ENCODE measurements around the gene PAPOLB.
A peak's percentile ranks its signal among the peaks of the same experiment; 100 is the strongest.

PAPOLB gene

DNA sequence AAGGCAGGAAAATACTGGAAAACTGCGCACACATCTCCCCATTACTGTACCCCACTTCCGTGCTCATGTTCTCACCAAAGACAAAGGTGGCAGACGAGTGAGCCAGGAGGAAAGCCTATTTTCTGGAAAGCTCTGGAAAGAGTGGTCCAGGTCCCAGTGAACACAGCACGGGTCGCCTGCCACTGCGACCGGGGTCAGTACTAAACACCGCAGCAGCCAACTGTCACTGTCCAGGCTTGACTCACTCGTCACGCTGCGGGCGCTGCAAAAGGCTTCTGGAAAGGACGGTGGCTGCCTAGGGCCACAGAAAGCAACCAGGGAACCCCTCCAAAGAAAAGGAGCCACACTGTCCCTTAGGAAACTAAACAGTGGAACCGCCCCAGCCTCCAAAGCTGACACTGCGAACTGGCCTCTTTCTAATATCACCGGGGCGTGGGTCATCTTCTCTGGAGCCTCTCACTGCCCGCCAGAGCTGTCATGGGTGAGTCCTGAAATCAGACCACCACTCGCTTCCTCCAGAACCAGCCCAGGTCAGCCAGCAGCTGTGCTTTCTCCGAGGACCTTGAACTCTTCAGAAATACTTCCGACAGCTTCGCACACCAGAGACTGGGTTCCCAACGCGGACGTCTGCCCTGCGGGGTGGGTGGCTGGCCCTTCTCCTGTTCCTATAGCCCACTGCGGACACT lies 17.7 kb upstream of the PAPOLB start:
- in situ Hi-C loops (cut with HindIII; ENCODE audit: low sequenced_read_pairs): no loop called here
- TF ChIP-seq, protein P1, sequence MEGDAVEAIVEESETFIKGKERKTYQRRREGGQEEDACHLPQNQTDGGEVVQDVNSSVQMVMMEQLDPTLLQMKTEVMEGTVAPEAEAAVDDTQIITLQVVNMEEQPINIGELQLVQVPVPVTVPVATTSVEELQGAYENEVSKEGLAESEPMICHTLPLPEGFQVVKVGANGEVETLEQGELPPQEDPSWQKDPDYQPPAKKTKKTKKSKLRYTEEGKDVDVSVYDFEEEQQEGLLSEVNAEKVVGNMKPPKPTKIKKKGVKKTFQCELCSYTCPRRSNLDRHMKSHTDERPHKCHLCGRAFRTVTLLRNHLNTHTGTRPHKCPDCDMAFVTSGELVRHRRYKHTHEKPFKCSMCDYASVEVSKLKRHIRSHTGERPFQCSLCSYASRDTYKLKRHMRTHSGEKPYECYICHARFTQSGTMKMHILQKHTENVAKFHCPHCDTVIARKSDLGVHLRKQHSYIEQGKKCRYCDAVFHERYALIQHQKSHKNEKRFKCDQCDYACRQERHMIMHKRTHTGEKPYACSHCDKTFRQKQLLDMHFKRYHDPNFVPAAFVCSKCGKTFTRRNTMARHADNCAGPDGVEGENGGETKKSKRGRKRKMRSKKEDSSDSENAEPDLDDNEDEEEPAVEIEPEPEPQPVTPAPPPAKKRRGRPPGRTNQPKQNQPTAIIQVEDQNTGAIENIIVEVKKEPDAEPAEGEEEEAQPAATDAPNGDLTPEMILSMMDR (IDR thresholded peaks at IDR 0.05; ENCODE audit: low read depth, low read length): no peak
- no peak overlapping the region for H3K4me3 ChIP-seq (ENCODE audit: low read depth, low read length)
- DNase-seq (ENCODE audit: low read depth, low spot score): no peak

DNA sequence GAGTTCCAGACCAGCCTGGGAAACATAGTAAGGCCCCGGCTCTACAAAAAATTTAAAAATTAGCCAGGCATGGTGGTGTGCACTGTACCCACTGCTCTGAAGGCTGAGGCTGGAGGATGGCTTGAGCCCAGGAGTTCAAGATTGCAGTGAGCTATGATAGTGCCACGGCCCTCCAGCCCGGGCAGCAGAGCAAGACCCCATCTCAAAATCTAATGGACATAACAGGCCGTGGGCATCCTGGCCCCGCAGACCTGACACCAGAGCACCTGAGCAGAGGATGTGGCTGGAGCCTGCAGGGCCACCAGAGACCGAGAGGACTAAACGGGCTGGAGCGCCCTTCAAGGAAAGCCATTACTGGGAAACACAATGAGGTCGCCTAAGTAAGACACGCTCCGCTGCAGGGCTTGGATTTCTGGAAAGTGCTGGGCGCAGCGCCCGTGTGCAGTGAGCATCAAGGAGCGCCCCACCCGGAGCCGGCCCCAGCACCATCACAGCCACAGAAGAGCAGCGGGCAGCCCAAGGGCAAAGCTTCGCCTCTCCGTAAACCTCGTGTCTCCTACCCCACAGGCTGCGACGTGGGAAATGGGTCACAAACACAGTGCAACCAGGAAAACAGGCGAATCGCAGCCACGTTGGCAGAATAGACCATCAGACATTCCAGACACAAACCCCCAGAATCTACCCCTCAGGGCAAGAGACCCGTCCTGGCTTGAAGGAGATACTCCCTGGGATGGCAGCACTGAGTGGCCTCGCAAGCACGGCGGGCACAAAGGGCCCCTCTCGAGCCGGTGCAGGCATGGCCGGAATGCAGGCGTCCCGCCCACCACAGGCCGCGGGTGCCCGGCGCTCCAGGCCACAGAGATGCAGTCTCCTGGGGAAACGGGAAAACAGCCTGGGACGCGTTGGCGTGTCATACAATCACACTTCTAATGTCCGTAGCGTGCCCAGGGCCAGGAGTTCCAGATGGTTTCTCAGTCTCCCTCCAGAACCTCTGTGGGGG lies 16.8 kb upstream of the PAPOLB start:
- TF ChIP-seq, protein P1 (IDR thresholded peaks at IDR 0.05; ENCODE audit: low read depth, low read length): no peak
- peak; percentile 9 for DNase-seq (ENCODE audit: low read depth, low spot score)
- in situ Hi-C loops (cut with HindIII; ENCODE audit: low sequenced_read_pairs): no loop called here
- no peak overlapping the region for H3K4me3 ChIP-seq (ENCODE audit: low read depth, low read length)

GRCh38 chr7:4876586-4876985 lies 14.8 kb upstream of the PAPOLB start:
- TF ChIP-seq, protein P1 (IDR thresholded peaks at IDR 0.05; ENCODE audit: low read depth, low read length): no peak
- DNase-seq (ENCODE audit: low read depth, low spot score): no peak
- H3K4me3 ChIP-seq (ENCODE audit: low read depth, low read length): no peak overlapping the region
- in situ Hi-C loops (cut with HindIII; ENCODE audit: low sequenced_read_pairs): no loop called here

- no peak overlapping the region for H3K4me3 ChIP-seq (ENCODE audit: low read depth, low read length)
- TF ChIP-seq, protein P1 (IDR thresholded peaks at IDR 0.05; ENCODE audit: low read depth, low read length): no peak
- no peak for DNase-seq (ENCODE audit: low read depth, low spot score)
- in situ Hi-C loops (cut with HindIII; ENCODE audit: low sequenced_read_pairs): no loop called here
Measured at GRCh38 chr7:4875391-4875790, 13.6 kb upstream of the PAPOLB start.

DNA sequence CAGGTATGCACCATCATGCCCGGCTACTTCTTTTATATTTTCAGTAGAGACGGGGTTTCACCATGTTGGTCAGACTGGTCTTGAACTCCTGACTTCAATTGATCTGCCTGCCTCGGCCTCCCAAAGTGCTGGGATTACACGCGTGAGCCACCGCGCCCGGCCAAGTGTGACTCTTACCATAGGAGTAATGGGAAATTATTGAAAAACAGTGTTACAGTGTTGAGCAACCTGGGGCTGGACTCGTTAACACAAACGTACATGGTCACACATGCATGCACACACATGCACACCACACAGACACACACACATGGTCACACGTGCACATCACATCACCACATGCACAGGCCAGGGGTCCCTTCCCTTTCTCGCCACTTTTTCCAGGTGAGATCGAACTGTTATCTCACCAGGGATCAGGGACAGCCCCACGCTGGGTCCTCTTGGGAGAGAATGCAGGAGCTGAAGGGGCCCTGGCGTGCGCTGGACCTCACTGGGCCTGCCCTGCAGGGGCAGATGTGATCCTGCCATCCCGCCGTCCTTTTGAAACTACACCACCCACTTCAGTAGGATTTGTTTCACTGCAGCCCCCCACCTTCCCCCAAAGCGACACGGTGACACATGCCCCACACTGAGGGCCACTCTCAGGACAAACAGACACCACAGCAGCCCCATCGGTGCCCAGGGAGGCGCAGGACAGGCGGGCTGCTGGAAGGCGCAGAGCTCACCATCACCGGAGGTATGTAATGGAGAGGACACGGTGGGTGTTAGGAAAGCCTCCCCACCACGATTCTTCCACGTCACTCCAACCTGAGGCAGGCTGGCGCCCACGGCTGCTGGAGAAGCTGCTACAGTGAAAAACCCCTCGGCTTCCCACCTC lies 11.5 kb upstream of the PAPOLB start:
- no peak for DNase-seq (ENCODE audit: low read depth, low spot score)
- in situ Hi-C loops (cut with HindIII; ENCODE audit: low sequenced_read_pairs): no loop called here
- TF ChIP-seq, protein P1 (IDR thresholded peaks at IDR 0.05; ENCODE audit: low read depth, low read length): no peak
- H3K4me3 ChIP-seq (ENCODE audit: low read depth, low read length): no peak overlapping the region

All from astrocyte of the spinal cord (primary cell).